ENCODE results near the gene RORC.

Gene RORC

GRCh38 chr1:151854658-151855057, 23.1 kb upstream of the RORC start:
- H3K27ac ChIP-seq = no peak overlapping the region

GRCh38 chr1:151853411-151853943, 21.9 kb upstream of the RORC start, which contains the start of gene THEM5:
THEM5 (minus strand) TSS chr1:151853712; CDS start chr1:151853565, 147 bp downstream.
- no peak for TF ChIP-seq CTCF (conservative IDR thresholded peaks at IDR 0.05)
- no peak within 1 kb of the TSS for H3K27ac ChIP-seq

More at GRCh38 chr1:151854658-151855057, 23.1 kb upstream of the RORC start:
- TF ChIP-seq CTCF (conservative IDR thresholded peaks at IDR 0.05) = no peak

GRCh38 chr1:151852733-151853132, 21.1 kb upstream of the RORC start:
- no peak for TF ChIP-seq CTCF (conservative IDR thresholded peaks at IDR 0.05)
- no peak overlapping the region for H3K27ac ChIP-seq

- no peak overlapping the region for H3K27ac ChIP-seq
- no peak for TF ChIP-seq CTCF (conservative IDR thresholded peaks at IDR 0.05)
Measured at GRCh38 chr1:151851886-151852285, 20.3 kb upstream of the RORC start.

- TF ChIP-seq CTCF (conservative IDR thresholded peaks at IDR 0.05) = no peak
- no peak overlapping the region for H3K27ac ChIP-seq
Measured at GRCh38 chr1:151849871-151850270, 18.3 kb upstream of the RORC start.

GRCh38 chr1:151849126-151849525, 17.5 kb upstream of the RORC start:
- no peak overlapping the region for H3K27ac ChIP-seq
- no peak for TF ChIP-seq CTCF (conservative IDR thresholded peaks at IDR 0.05)

GRCh38 chr1:151847867-151848596, 16.4 kb upstream of the RORC start:
- TF ChIP-seq CTCF (conservative IDR thresholded peaks at IDR 0.05) = no peak
- H3K27ac ChIP-seq = no peak overlapping the region

Measured in VCaP (cell line).